ENCODE data around the gene RARB.

DNA sequence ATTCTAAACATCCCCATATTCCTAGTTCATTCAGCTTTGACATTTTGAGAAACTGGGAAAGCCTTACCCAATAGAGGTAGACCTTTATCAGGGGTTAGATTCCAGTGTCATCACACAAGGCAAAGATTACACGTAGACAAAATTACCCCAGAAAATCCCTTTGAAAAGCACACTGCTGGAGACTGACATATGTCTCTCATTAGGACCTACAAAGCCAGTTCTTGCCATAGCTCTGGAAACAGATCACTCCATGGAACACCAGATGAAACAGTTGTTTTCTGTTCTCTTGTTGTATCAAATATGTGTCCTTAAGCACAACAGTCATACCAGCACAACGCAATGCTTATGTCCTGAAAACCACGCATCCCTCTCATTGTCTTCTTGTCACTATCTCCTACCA is 44.7 kb downstream of the RARB start:
- TF ChIP-seq, protein P1, sequence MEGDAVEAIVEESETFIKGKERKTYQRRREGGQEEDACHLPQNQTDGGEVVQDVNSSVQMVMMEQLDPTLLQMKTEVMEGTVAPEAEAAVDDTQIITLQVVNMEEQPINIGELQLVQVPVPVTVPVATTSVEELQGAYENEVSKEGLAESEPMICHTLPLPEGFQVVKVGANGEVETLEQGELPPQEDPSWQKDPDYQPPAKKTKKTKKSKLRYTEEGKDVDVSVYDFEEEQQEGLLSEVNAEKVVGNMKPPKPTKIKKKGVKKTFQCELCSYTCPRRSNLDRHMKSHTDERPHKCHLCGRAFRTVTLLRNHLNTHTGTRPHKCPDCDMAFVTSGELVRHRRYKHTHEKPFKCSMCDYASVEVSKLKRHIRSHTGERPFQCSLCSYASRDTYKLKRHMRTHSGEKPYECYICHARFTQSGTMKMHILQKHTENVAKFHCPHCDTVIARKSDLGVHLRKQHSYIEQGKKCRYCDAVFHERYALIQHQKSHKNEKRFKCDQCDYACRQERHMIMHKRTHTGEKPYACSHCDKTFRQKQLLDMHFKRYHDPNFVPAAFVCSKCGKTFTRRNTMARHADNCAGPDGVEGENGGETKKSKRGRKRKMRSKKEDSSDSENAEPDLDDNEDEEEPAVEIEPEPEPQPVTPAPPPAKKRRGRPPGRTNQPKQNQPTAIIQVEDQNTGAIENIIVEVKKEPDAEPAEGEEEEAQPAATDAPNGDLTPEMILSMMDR (IDR thresholded peaks at IDR 0.05; ENCODE audit: low read length) = no peak
- TF ChIP-seq EZH2 (IDR thresholded peaks at IDR 0.05; ENCODE audit: borderline replicate concordance, low read length) = no peak
